SK-N-SH (cell line): ENCODE data around the gene ZSWIM8.

Experiments
- CTCF ChIP-seq: fragments of 200-600 bp; sonication (generic); IDR thresholded peaks from 2 replicates; pipeline ENCODE4 v1.6.1; 2017; ENCODE audit warnings: antibody characterized with exemption, mild to moderate bottlenecking, moderate library complexity
- ELF1 ChIP-seq: IDR thresholded peaks from 2 replicates; pipeline ENCODE4 v1.4.0; 2012
- EZH2phosphoT487 ChIP-seq: fragments of 200-600 bp; sonication (generic); IDR thresholded peaks from 2 replicates; pipeline ENCODE4 v1.6.1; 2017; ENCODE audit warnings: low read depth, mixed run types, mild to moderate bottlenecking, antibody characterized with exemption, moderate library complexity, borderline replicate concordance
- POLR2AphosphoS5 ChIP-seq: IDR thresholded peaks from 2 replicates; pipeline ENCODE4 v1.6.1; 2012; ENCODE audit warnings: low read depth, low read length
- RCOR1 ChIP-seq: fragments of 150-350 bp; IDR thresholded peaks from 2 replicates; pipeline ENCODE4 v1.6.1; 2017; ENCODE audit warnings: antibody characterized with exemption, low read length
- SIN3A ChIP-seq: IDR thresholded peaks from 2 replicates; pipeline ENCODE4 v1.6.1; 2012; ENCODE audit warnings: low read depth, mild to moderate bottlenecking, low read length, moderate library complexity, borderline replicate concordance

DNA sequence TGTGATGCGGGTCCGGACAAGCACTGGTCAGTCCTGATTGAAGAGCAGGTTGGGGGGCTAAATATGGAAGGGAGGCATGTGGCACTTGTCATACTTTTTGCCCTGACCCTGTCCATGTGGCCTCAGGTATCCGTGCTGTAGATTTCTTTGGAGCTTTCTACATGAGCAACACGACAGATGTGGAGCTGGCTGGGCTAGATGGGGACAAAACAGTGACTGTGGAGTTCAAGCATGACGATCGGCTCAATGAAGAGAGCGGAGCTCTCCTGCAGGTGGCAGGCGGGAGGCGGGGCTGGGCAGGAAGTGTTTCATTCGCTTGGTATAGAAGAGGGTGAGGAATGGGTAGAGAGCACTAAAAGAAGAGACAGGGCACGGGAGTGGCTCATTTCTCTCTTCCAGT, 16.5 kb upstream of the ZSWIM8 start:
- TF ChIP-seq SIN3A (no peak), ELF1 (no peak), CTCF (no peak), POLR2AphosphoS5 (no peak), EZH2phosphoT487 (no peak), RCOR1 (no peak)
